Ishikawa (cell line): ENCODE measurements around the gene RNF20.

Experiments used
- CEBPB ChIP-seq: IDR thresholded peaks from 2 replicates; pipeline ENCODE4 v1.6.1; 2012
- CREB1 ChIP-seq: IDR thresholded peaks from 2 replicates; pipeline ENCODE4 v1.6.1; 2012; ENCODE audit warnings: low read depth
- EGR1 ChIP-seq: IDR thresholded peaks from 2 replicates; pipeline ENCODE4 v1.6.1; 2012
- EP300 ChIP-seq: IDR thresholded peaks from 2 replicates; pipeline ENCODE4 v1.6.1; 2012; ENCODE audit warnings: borderline replicate concordance
- FOXM1 ChIP-seq: IDR thresholded peaks from 2 replicates; pipeline ENCODE4 v1.6.1; 2012; ENCODE audit warnings: low read depth, borderline replicate concordance
- NFIC ChIP-seq: IDR thresholded peaks from 2 replicates; pipeline ENCODE4 v1.6.1; 2012
- RAD21 ChIP-seq: IDR thresholded peaks from 2 replicates; pipeline ENCODE4 v1.6.1; 2012; ENCODE audit warnings: low read depth
- TAF1 ChIP-seq: IDR thresholded peaks from 2 replicates; pipeline ENCODE4 v1.6.1; 2012; ENCODE audit warnings: low read depth, mild to moderate bottlenecking
- YY1 ChIP-seq: IDR thresholded peaks from 2 replicates; pipeline ENCODE4 v1.6.1; 2012; ENCODE audit warnings: low read depth
- ZBTB7A ChIP-seq: IDR thresholded peaks from 2 replicates; pipeline ENCODE4 v1.6.1; 2012; ENCODE audit warnings: low read depth
- TF ChIP-seq, protein P1 (sequence below): IDR thresholded peaks from 2 replicates; pipeline ENCODE4 v1.6.1; 2012
- TF ChIP-seq, protein P2 (sequence below): IDR thresholded peaks from 2 replicates; pipeline ENCODE4 v1.6.1; 2012; ENCODE audit warnings: low read depth, mild to moderate bottlenecking
- TF ChIP-seq, protein P3 (sequence below): IDR thresholded peaks from 2 replicates; pipeline ENCODE4 v1.6.1; 2012

DNA sequence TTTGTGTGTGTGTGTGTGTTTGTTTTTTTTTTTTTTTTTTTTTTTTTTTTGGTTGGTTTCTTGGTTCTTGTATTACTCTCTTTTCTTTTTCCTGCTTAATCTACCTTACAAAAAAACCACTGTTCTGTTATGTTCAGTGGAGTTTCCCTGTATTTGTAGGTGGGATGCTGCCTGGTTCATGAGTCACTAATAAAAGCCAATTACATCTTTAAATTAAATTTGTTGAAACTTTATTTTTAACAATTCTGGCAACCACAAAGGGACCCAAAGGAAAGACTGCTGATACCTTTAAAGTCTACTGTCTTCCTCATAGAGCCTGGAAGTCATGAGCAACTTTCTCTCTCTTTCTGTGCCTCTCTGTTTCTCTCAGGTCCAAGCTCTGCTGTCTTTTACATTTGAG lies 29.5 kb upstream of the RNF20 start:
- no peak for TF ChIP-seq YY1
- TF ChIP-seq TAF1: no peak
- no peak for TF ChIP-seq CEBPB
- TF ChIP-seq, protein P1, sequence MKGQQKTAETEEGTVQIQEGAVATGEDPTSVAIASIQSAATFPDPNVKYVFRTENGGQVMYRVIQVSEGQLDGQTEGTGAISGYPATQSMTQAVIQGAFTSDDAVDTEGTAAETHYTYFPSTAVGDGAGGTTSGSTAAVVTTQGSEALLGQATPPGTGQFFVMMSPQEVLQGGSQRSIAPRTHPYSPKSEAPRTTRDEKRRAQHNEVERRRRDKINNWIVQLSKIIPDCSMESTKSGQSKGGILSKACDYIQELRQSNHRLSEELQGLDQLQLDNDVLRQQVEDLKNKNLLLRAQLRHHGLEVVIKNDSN: no peak
- TF ChIP-seq, protein P2, sequence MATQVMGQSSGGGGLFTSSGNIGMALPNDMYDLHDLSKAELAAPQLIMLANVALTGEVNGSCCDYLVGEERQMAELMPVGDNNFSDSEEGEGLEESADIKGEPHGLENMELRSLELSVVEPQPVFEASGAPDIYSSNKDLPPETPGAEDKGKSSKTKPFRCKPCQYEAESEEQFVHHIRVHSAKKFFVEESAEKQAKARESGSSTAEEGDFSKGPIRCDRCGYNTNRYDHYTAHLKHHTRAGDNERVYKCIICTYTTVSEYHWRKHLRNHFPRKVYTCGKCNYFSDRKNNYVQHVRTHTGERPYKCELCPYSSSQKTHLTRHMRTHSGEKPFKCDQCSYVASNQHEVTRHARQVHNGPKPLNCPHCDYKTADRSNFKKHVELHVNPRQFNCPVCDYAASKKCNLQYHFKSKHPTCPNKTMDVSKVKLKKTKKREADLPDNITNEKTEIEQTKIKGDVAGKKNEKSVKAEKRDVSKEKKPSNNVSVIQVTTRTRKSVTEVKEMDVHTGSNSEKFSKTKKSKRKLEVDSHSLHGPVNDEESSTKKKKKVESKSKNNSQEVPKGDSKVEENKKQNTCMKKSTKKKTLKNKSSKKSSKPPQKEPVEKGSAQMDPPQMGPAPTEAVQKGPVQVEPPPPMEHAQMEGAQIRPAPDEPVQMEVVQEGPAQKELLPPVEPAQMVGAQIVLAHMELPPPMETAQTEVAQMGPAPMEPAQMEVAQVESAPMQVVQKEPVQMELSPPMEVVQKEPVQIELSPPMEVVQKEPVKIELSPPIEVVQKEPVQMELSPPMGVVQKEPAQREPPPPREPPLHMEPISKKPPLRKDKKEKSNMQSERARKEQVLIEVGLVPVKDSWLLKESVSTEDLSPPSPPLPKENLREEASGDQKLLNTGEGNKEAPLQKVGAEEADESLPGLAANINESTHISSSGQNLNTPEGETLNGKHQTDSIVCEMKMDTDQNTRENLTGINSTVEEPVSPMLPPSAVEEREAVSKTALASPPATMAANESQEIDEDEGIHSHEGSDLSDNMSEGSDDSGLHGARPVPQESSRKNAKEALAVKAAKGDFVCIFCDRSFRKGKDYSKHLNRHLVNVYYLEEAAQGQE: no peak
- TF ChIP-seq EGR1: no peak
- no peak for TF ChIP-seq EP300
- TF ChIP-seq, protein P3, sequence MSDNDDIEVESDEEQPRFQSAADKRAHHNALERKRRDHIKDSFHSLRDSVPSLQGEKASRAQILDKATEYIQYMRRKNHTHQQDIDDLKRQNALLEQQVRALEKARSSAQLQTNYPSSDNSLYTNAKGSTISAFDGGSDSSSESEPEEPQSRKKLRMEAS: no peak
- no peak for TF ChIP-seq RAD21
- no peak for TF ChIP-seq FOXM1
- no peak for TF ChIP-seq ZBTB7A
- no peak for TF ChIP-seq CREB1
- no peak for TF ChIP-seq NFIC
